Measurements from ENCODE around the gene EPB42. TPM values are rescaled to one million over a fixed set of nuclear protein-coding genes. Genes with fewer than 3 reads are reported as not detected.

EPB42 gene
- total RNA-seq, 4 donors from 2014 or later = 0.30 to 0.44 TPM; not detected in 2

- peaks cover 0 to 91% (median 16%) of the 10 kb centered on the region in 3 donors for H3K36me3 ChIP-seq
- DNase-seq (ENCODE audit: low spot score in 2 of 2) = no peak
- no peak overlapping the region for H3K4me3 ChIP-seq
These were observed 26.0 kb downstream of the EPB42 start for GRCh38 chr15:43194795-43195194.

GRCh38 chr15:43193710-43194109 lies 27.1 kb downstream of the EPB42 start:
- Histone ChIP-seq H3K4me1 (peaks cover 0 to 10% (median 0%) of the 10 kb centered on the region in 4 donors), H3K27me3 (no peaks in the 10 kb centered on the region), H3K36me3 (peaks cover 0 to 93% (median 21%) of the 10 kb centered on the region in 3 donors), H3K27ac (no peak overlapping the region), H3K9me3 (peaks cover 0 to 5% (median 0%) of the 10 kb centered on the region in 4 donors), H3K4me3 (no peak overlapping the region)
- no peak for DNase-seq (ENCODE audit: low spot score in 2 of 2)
- TF ChIP-seq CTCF (IDR thresholded peaks at IDR 0.05) = no peak
- TF ChIP-seq POLR2A (IDR thresholded peaks at IDR 0.05) = no peak
- no peak for TF ChIP-seq EP300 (IDR thresholded peaks at IDR 0.05)
- 84 to 89% methylated on average over 2 of the region's 2 CpGs for WGBS, 2 donors

More at GRCh38 chr15:43194795-43195194, 26.0 kb downstream of the EPB42 start:
- Histone ChIP-seq H3K27me3 (no peaks in the 10 kb centered on the region), H3K27ac (no peak overlapping the region), H3K4me1 (peaks cover 0 to 6% (median 0%) of the 10 kb centered on the region in 4 donors), H3K9me3 (peaks cover 0 to 6% (median 0%) of the 10 kb centered on the region in 4 donors)
- WGBS, 2 donors = 90 to 91% methylated on average over 2 of the region's 2 CpGs
- TF ChIP-seq EP300 (IDR thresholded peaks at IDR 0.05) (no peak), POLR2A (IDR thresholded peaks at IDR 0.05) (no peak), CTCF (IDR thresholded peaks at IDR 0.05) (no peak)

- WGBS, 2 donors = 81 to 88% methylated on average over 1 of the region's 1 CpG
- Histone ChIP-seq H3K27me3 (no peaks in the 10 kb centered on the region), H3K4me3 (no peak overlapping the region), H3K27ac (no peak overlapping the region), H3K4me1 (peaks cover 0 to 37% (median 14%) of the 10 kb centered on the region in 4 donors), H3K36me3 (peaks cover 0 to 61% (median 21%) of the 10 kb centered on the region in 3 donors), H3K9me3 (no peaks in the 10 kb centered on the region)
- DNase-seq (ENCODE audit: low spot score in 2 of 2) = no peak
- TF ChIP-seq POLR2A (IDR thresholded peaks at IDR 0.05) (no peak), EP300 (IDR thresholded peaks at IDR 0.05) (no peak), CTCF (IDR thresholded peaks at IDR 0.05) (no peak)
These were observed 30.6 kb downstream of the EPB42 start for GRCh38 chr15:43190178-43190577.

- Histone ChIP-seq H3K27me3 (no peaks in the 10 kb centered on the region), H3K36me3 (peaks cover 0 to 52% (median 21%) of the 10 kb centered on the region in 3 donors), H3K27ac (no peak overlapping the region), H3K4me3 (no peak overlapping the region), H3K9me3 (no peaks in the 10 kb centered on the region), H3K4me1 (peaks cover 0 to 44% (median 14%) of the 10 kb centered on the region in 4 donors)
- DNase-seq (ENCODE audit: low spot score in 2 of 2) = no peak
- WGBS, 2 donors = 83 to 86% methylated on average over 2 of the region's 2 CpGs
- TF ChIP-seq EP300 (IDR thresholded peaks at IDR 0.05) (no peak), CTCF (IDR thresholded peaks at IDR 0.05) (no peak), POLR2A (IDR thresholded peaks at IDR 0.05) (no peak)
These were observed 31.5 kb downstream of the EPB42 start for GRCh38 chr15:43189296-43189695.

GRCh38 chr15:43187544-43188155 lies 33.2 kb downstream of the EPB42 start:
- Histone ChIP-seq H3K4me1 (peaks cover 0 to 44% (median 14%) of the 10 kb centered on the region in 4 donors), H3K36me3 (peaks cover 0 to 42% (median 21%) of the 10 kb centered on the region in 3 donors), H3K9me3 (no peaks in the 10 kb centered on the region), H3K27me3 (no peaks in the 10 kb centered on the region), H3K27ac (no peak overlapping the region), H3K4me3 (no peak overlapping the region)
- whole genome bisulfite sequencing, 2 donors = 55 to 56% methylated on average over 2 of the region's 2 CpGs
- TF ChIP-seq EP300 (IDR thresholded peaks at IDR 0.05) (no peak), CTCF (IDR thresholded peaks at IDR 0.05) (peak; percentile 32 to 53 (median 48))
- no peak for DNase-seq (ENCODE audit: low spot score in 2 of 2)
